Dedifferentiated amniotic fluid mesenchymal stem cell (primary cell): Measurements from ENCODE around the gene PRRT1B.
"Not testable (repeated sequence)": the region's sequence is repeated elsewhere in the genome, so short reads cannot be mapped to it uniquely, and the experiment has no call there.

Experiments
- DNase-seq: peaks from one replicate; pipeline ENCODE4 v3.0.0-alpha.2; 2016; ENCODE audit errors: extremely low spot score

PRRT1B gene

DNA sequence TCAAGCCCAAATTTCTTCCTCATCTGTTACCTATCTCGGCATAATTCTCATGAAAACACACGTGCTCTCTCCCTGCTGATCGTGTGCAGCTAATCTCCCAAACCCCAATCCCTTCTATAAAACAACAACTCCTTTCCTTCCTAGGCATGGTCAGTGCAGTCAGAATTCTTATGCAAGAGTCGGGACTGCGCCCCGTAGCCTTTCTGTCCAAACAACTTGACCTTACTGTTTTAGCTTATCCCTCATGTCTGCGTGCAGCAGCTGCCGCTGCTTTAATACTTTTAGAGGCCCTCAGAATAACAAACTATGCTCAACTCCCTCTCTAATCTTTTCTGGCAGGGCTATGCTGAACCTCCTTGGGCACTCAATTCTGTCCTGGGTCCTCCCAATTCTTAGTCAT is 5.1 kb downstream of the PRRT1B start:
- DNase-seq, result not testable (repeated sequence)

DNA sequence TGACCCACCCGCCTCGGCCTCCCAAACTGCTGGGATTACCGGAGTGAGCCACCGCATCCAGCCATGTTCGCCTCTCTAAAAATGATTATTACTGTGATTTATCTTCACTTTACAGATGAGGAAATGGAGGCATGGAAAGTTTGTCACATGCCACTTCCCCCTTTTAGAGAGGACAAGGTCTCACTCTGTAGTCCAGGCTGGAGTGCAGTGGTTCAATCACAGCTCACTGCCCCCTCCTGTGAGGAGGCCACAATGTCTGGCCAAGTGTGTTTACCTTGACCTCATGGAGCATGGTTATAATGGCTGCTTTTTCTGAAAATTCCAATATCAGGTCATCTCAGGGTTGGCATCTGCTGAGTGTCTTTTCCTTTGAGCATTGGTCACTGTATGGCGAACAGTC is 6.7 kb downstream of the PRRT1B start:
- DNase-seq, result no peak

DNA sequence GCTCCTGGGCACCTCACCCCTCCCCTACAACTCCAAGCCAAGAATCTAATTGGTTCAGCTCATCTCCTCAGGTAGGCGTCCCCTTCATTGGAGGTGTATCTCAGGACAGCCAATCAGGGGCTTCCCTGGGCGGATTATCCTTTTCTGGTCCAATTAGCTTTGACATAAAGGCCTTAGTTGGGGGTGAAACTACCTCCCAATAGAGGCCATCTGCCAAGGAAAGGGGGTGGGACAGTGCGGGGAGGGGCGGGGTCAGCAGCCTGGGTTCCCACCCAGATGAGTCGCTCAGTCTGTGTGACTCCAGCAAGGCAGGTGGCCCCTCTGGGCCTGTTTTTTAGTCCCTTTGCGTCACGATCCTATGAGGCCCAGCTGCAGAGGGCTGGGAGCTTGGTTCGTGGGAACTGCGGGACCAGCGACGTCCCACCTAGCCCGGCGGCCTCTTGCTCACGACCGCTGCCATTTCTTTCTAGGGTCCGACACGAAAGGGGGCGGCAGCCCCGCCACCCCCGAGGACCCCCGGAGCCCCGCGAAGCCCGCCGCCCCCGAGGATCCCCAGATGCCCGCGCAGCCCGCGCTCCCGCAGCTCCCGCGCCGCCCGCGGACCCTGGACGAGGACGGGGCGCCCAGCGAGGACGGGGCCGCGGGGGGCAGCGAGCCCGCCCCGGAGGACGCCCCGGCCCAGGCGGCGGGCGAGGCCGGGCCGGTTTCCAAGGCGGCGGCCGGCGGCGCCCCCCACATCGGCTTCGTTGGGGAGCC is 8.9 kb downstream of the PRRT1B start:
- DNase-seq, result no peak

DNA sequence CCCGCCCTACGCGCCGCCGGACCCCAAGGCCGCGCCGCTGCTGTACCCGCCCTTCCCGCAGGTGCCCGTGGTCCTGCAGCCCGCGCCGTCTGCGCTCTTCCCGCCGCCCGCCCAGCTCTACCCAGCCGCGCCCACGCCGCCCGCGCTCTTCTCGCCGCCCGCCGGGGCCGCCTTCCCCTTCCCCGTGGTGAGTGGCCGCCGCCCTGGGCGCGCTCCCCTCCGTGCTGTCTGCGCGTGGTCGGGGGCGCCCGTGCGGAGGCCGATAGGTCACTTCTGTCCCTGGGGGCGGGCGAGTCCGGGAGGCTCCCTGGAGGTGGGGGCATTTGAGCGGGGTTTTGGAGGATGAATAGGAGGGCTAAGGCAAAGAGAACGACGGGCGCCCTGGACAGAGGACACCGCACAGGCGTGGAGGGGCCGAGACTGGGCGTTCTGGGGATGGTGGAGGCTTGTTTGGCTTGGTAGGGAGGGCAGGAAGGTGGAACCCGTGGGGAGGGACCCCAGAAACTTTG is 9.6 kb downstream of the PRRT1B start:
- no peak for DNase-seq

DNA sequence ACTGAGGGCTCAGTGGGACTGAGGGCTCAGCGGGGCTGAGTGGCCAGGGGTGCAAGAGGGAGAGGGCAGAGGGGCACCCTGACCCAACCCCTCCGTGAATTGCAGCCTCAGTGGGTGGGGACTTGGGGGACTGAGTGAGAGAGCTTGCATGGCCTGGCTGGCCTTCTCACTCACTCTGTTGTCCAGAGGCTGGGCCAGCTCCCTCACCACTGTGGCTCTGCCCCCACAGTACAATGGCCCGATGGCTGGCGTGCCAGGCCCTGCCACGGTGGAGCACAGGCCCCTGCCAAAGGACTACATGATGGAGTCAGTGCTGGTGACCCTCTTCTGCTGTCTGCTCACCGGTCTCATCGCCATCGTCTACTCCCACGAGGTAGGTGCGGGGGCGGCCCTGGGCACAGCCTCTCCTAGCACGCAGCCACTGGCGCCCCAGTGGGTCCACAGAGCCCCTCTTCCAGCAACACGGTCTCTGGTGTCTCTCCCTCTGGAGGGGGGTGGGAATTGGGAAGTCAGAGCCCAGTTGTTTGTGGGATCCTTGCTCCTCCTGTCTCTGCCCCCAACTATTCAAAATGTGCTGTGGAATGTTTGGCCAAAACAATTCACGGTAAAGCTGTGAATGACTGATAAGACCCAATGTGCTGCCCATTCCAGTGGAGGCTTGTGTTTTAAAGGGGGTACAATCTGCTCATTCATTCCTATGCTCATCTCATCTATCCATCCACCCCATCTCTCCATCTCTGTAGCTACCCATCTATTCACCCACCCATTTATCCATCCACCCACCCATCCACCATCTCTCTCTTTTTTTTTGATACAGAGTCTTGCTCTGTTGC is 10.7 kb downstream of the PRRT1B start:
- DNase-seq, result no peak

DNA sequence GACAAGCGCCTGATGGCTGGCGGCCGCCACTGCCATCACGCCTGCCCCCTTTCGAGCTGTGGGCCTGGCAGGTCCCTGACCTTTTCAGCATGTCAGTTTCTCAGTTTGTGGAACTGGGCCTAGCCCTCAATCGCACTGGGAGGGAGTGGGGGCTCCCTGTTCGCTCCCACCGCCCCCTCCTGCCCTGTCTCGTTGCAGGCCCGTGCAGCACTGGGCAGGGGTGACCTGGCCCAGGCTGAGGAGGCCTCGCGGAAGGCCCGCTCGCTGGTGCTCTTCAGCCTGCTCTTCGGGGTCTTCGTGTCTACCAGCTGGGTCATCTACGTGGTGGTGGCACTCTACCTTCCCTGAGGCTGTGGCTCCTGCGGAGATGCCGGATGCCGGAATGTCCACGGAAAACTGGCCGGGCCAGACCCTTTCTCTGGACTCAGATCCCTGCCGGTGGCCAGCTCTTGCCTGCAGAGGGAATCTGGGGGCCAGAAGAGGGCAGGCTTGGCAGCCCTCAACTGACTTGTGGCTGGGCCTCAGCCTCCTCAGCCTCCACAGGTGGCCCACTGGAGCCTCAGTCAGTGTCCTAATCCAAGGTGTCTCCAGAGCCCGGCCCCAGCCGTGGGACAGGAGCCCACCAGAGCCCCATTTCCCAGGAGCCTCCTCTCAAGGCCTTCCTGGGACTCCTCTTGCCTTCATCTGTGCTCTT is 12.7 kb downstream of the PRRT1B start:
- DNase-seq, result no peak

DNA sequence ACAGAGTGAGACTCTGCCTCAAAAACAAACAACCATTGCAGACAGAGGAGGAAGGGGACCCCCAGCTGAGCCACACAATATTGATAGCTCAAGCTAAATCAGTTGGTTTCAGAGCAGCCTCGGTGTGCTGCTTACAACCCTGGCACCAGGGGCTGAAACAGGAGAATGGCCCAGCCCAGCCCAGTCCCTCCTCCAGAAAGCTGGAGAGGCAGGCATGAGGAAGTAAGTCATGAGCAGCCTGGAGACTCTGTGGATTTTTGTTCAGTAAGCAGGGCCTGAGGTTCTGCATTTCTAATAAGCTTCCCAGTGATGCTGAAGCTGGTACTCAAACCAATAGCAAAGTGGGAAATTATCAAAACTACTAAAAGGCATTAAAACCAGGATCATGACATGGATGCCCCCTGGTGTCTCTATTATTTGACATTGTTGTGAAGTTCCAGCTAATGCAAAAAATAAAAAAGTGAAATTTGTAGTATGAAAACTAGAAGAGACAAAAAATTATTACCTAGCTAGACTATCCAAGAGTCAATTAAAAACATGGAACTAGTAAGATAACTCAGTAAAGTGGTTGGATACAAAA is 14.2 kb downstream of the PRRT1B start:
- no peak for DNase-seq

DNA sequence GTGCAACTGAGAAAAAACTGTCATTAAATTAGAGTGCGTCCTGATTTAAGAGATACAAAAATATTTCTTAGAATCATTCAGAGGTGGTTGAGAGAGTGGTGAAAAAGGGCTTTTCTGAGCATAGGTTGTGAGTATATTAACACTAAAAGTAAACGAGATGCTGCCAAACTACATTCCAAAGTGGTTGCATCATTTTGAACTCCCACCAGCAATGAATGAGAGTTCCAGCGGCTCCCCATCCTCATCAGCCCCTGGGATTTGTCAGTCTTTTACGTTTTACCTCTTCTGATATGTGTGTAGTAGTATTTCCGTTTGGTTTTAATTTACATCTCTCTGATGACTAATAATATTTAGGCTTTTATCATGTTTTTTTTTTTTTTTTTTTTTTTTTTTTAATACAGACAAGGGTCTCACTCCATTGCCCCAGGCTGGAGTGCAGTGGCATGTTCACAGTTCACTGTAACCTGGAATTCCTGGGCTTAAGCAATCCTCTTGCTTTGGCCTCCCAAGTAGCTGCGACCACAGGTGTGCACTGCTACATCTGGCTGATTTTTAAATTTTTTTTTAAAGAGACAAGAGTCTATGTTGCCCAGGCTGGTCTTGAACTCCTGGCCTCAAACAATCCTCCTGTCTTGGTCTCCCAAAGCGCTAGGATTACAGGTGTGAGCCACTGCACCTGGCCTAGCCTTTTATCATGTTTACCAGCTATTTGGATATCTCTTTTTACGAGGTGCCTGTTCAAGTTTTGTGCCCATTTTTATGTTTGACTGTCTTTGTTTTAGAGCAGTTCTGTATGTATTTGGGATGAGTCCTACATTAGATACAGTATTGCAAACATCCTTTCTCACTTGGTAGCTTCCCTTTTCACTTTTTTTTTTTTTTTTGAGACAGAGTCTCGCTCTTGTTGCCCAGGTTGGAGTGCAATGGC is 17.0 kb downstream of the PRRT1B start:
- no peak for DNase-seq

DNA sequence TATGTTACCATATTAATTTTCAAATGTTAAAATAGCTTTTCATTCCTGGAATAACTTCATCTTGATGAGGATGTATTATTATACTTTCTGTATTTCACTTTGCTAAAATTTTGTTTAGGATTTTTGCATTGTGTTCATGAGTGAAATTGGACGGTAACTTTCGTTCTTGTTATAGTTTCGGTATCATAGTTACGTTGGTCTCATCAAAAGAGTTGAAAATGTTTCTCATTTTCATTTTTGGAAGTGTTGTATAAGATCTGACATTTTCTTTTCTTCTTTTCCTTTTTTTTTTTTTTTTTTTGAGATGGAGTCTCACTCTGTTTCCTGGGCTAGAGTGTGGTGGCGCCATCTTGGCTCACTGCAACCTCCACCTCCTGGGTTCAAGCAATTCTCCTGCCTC is 20.0 kb downstream of the PRRT1B start:
- DNase-seq, result no peak

DNA sequence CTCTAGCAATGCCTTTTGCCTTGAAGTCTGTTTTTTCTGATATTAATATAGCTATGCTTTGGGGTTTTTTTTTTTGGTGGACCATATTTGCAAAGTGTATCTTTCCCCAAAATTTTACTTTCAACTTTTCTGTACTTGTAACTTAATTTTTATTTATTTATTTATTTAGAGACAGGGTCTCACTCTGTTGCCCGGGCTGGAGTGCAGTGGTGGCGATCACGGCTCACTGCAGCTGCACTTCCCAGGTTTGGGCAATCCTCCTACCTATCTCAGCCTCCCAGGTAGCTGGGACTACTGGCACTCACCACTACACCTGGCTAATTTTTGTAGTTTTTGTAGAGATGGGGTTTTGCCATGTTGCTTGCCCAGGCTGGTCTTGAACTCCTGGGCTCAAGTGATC is 20.8 kb downstream of the PRRT1B start:
- no peak for DNase-seq

DNA sequence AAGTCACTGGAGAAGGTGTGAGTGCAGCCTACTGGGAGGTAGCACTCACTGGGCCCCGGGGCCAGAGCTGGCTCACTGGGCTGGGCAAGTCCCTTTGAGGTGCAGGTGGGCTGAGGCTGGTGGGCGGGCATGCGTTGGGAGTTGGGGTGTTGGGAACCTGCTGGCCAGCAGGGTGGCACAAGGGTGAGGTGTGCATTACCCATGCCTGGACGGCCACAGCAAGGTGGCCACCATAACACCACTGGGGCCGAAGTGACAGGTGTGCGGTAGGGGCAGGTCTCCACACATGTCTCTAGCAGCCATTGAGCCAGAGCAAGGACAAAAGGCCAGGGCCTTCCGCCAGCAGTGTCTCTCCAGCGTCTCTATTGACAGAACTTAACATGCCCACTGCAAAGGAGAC is 22.6 kb downstream of the PRRT1B start:
- DNase-seq, result no peak

DNA sequence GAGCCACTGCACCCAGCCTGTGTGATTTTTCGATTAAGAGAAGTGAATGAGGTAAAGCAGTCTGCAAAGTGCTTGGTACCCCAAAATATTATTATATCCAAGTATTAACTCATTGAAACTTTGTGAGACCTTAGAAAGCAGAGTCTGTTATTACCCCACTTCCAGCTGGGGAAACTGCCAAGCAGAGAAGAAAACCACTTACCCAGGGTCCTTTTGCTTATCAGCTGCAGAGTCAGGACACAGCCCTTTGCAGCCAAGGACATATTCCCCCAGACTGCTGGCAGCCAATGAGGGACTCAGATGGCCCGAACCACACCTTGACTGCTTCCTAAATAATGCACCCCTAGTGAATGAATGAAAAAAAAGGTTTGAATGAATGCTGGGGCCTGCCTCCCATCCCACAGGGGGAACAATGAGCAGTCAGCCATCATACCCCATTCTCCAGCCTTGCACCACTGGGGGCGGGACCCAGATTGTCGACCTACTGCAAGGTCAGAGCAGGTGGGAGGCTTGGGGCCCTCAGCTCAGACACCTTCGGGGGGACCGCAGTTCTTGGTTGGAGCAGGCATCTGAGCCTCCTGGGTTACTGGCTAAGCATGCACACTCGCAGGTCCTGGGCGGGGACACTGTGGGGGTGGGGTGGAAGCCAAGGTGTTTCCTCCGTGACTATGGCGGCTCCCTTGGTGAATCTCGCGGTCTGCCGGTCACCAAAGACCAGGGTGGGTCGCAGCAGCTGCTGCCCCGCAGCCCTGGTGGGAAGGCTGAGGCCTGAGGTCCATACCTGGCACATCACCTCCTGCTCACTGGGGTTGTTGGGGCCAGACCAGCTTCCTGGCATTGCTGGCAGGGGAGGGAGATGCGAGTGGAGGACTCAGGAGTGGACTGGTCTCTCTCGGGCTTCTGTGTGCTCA is 29.7 kb downstream of the PRRT1B start:
- DNase-seq, result no peak

DNA sequence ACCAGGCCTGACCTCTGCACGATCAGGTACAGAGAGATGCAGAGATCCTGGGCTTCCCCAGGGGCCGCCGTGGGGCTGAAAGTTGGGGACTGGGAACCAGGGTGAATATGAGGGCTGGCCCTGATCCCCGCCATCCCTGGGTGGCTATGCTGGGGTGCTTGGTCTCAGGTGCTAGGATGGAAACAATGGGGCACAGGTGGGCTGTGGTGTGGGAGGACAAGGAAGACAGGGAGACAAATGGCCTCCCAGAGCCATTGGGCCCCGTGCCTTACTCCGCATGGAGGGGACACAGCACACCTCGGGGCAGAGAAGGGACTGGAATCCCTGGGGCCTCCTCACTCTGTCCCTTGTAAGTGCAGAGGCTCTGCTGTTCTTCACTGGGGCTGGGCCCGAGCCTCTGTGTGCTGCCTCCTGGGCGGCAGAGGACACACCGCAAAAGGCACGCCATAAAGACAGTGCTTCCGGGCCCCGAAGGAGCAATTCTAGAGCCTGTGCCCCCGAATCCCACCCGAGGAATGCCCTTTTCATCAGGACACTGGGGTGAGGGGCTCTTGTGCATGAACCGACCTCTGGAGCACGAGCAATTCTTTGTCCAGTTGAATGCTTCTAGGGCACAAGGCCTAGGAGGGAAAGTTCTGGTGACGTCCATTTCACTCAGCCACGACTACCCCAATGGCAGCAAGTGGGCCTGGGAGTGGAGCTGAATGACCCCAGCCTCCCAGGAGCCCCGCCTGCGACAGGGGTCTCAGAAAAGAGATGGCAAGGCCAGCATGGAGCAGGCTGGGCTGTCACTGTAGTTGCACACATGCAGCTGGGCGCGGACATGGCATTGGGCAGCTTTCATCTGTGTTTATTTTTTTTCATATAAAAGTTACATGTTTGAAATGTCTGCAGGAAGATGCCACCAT is 30.9 kb downstream of the PRRT1B start:
- DNase-seq, result no peak

DNA sequence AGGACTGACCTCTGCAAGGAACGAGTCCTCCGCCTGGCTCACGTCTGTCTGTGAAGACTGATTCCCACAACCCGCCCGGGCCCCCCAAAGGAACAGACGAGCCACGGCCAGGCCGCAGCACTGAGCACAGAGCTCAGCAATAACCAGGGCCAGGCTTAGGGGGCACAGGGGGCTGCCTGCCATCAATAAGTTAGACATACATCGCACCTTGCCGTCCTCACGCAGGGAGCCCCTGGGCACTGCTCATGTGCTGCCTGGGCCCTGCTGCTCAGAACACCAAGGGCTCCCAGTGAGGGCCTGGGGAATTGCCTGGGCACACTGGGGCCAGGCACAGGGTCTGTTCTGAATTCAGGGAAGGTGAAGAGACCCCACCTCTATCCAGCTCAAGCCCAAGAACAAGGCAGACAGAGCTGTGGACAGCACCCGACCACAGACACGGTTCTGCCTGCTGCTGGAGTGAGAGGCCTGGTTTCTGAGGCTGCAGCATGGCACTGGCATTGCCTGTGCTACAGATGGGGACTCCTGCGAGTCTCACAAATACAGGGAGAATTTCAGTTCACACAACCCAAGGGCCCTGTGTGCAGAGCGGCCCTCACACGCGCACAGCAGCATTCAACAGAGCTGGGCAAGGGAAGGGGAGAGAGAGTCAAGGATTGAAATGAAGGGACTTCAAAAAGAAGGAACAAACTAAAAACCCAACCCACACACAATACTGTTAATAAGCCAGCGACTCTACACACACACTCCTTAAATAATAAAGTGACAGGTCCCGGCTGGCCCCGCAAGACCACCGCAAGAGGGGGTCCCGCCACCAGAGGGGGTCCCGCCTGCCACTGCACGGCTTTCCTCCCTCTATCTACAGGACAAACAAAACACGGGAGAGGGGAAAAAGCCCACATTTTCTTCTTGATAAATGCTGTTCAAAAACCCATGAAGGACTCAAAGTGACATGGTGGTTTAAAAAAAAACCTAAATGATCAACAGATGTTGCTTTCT is 32.0 kb downstream of the PRRT1B start:
- no peak for DNase-seq

DNA sequence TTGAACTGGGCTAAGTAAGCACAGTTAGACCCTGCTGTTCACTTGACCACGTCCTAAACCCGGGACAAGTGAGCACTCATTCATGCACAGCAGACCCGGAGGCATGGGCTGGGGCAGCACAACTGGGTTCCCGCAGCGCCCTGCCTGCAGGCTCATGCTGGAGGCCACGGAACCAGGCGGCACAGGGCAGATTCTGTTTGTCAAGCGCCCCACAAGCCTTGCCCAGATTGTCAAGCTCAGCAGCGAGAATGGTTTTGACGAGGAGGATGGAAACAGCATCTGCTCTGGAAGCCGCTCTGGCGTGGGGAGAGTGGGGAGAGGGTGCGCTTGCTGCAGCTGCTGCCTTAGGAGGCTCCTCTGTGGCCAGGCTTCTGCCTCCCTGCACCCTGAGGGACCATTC is 32.7 kb downstream of the PRRT1B start:
- DNase-seq, result no peak

DNA sequence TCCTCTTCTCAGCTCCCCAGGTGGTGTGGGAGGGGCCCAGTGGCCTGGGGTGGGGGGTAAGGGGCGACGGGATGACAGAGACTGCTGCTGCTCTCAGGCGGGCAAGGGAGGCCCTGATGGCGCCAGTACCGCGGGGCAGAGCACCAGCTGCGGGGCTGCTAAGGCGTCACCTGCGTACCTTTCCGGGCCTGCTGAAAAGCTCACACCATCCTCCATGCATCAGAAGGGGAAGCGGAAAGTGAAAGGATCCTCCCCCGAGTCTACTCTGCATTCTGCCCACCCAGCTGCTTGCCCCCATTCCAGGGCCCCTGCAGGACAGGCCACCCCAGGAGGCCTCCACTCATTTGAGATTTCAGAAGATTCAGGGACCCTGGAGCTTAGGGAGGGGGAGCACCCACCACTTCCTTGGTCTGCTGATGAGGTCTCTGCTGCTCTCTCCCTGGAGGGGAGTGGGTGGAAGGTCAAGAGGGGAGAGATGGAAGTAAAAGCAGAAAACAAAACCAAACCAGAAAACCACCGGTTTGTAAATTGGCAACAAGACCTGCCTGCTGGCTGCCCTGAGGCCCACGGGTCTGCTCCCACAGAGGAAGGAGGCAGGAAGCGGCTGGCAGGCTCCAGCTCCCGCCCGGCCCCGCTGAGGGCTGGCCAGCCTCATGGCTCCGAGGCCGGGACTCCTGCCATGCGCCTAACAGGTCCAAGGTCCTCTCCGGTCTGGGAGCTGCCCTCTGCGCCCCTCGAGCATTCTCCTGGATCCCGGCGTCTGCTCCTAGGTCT is 33.6 kb downstream of the PRRT1B start:
- no peak for DNase-seq

DNA sequence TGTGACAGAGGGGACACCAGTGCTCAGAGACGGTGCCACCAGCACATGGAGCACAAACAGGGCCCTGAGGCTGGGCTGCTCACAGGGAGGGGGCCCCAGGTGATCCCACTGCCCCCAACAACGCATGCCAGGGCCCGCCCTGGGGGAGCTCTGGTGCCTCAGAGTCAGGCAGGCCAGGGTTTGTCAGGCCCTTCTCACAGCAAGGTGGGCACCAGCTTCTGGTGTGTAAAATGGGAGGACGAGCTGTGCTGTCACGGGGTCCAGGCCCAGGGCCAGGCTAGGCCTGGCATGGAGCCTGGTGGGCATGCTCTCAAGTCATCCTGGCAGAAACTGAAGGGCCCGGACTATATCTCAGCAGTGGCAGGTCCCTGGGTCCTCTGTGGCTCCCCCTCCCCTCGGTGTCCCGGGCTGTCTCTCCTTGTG is 34.5 kb downstream of the PRRT1B start:
- DNase-seq, result no peak
